Fibroblast of skin of left quadriceps (primary cell): Measurements from ENCODE around the gene LRRC3C.
"Not testable (repeated sequence)": the region's sequence is repeated elsewhere in the genome, so short reads cannot be mapped to it uniquely, and the experiment has no call there.

Source experiments
- DNase-seq, 2 experiments: peaks; one replicate each; pipeline ENCODE4 v3.0.0-alpha.2; 2013; ENCODE audit warnings: low read depth in 2 of 2

Gene LRRC3C

DNA sequence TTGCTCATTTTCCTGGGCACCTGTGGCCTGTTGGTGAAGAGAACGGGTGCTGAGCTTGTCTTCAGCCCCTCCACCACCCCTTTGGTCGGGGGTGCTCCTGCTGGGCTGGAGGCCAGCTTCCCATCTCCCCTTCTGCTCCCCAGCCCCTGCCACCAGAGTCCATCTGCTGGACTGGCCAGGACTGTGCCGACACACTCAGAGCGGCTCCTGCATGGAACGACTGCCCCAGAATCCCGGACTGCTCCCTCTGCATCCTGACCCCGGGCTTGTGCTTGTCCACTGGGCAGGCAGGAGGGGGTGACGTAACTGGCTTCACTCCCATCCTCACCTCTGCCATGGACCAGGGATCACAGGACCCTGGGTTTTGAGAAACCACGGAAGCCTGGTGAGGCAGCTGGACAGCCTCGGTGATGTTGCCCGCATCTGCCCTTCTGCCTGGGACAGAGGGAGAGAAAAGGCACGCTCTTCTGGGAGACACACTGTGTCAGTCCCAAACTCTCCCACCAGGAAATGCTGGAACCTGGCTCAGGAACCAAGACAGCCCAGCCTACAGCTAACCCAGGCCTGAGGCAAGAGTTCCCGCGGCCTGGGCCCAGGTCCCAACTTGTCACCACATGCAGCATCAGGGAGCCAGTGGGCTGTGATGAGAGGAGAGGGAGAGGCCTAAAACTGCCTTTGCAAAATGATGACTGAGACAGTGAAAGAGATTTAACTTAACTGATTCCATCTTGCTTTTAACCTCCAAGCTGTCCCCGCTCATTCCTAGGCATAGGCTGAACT is 19.2 kb downstream of the LRRC3C start:
- DNase-seq, result no peak

DNA sequence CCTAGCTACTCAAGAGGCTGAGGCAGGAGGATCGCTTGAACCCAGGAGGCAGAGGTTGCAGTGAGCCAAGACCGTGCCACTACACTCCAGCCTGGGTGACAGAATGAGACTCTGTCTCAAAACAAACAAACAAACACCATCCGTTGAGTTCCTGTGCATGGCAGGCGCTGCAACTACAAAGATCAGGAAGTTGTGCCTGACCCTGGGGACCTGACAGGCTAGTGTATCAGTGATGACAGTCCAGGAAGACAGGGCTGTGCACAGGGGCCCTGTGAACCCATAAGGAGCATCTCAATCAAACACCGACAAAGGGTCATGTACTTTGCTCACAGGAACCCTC is 20.9 kb downstream of the LRRC3C start:
- DNase-seq, result not testable (repeated sequence)

DNA sequence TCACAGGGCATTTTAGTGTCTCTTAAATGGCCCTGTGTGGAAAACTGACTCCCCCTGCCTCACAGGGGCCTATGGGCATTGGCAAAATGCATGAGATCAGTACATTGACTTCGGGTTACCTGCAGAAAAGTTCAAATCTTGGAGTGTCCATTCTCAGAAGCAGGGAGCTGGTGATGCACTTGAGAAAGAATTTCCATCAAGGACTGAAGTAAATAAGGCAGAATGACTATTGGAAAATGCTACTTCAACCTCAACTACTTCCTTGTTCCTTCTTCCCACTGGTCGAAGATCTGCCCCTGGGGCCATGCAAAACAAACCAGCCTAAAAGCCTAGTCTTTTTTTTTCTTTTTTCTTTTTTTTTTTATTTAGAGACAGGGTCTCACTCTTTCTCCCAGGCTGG is 21.5 kb downstream of the LRRC3C start:
- no peak for DNase-seq

DNA sequence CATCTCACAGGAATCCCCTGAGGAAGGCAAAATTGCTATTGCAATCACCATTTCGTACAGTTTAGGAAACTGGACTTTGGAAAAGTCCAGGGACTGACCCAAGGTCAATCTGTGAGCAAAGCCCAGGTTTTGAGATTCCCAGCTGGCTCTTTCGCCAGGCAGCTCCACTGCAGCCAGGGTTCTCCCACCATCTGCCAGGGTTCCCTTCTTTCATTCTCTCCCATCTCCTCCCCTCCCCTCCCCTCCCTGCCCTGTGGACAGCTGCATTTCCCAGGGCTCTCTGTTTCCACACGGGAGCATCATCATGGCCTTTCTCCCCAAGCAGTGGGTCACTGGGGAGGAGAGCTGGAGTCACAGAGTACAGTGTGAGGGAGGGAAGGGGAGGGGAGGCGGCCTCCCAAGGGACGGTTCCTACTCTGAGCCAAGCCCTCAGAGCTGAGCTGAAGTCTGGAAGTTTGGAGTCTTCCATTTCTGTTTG is 23.4 kb downstream of the LRRC3C start:
- DNase-seq, result no peak

DNA sequence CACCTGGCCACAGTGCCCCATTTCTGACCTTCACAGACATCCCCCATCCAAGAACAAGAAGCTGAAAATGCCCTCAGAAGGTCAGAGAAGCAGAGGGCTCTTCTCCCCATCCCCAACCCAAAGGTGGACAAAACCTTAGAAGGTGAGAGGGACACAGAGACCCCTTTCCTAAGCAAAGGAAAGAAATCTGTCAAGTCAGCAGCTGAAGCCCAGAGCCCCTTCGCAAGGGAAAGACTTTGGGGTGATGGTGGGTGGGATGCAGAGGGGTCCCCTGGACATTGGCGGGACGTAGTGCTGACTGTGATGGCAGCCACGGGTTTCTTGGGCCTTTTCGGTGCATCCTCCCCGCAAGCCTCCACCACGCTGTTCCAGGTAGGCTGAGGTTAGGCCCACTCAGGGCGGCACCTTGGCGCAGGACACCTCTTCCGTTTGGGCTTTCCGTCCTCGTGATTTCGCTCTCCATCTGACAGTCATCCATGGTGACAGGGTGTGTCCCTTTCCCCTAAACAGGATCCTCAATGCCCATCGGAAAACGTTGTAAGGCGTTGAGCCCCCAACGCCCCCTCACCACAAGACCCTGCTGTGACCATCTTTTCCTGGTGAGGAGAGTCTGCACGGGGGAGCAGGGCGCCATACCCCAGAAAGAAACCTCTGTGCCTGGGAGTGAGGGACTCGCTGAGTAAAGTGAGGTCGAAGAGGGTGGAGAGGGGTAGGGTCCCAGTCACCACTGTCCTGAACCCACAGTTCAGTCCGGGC is 24.6 kb downstream of the LRRC3C start:
- DNase-seq, result no peak

DNA sequence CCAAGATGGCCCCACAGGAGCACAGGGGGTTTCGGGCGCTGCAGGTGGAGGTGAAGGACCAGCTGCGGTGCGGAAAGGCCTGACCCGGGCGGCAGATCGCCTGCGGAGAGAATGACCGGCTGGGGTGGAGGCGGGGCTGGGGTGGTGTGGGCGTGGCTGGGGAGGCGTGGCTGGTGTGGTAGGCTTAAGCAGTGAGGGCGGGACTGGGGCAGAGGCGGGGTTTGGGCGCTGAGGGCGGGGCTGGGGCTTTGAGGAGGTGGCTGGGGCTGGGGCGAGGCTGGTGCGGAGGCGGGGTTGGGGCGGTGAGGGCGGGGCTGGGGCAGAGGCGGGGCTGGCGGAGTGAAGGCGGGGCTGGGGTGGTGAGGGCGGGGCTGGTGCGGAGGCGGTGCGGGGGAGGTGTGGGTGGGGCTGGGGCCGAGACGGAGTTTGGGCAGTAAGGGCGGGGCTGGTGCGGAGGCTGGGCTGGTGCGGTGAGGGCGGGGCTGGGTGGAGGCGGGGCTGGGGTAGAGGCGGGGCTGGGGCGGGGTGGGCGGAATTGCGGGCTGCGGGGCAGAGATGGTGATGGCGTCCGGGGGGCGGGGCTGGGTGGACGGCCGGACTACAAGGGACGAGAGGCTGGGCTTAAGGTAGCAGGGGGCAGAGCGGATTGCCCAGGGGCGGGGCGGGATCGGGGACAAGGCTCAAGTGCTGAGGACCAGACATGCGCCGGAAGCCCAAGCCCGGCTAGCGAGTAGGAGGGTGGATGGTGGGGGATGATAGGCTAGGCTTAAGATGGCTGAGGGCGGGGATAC is 25.3 kb downstream of the LRRC3C start:
- peak; percentile 84 for DNase-seq

DNA sequence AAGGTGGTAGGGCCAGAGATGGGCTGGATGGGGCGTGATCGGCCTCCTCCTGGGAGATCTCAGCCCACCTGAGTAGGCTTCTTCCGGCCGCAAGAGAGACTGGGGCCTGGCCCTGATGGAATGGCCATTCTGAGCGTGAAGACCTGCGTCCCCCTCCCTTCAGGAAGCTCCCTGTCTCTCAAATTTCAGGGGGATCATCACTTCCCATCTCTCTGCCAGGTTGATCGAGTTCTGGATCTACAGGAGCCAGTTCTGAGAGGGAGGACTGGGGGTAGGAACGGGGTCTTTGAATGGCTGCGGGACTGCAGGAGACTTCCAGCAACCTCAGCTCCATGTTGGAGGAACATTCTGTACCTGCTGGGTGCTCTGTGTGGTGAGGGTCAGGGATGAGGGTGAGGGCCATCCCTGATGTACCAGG is 25.9 kb downstream of the LRRC3C start:
- DNase-seq, result no peak

DNA sequence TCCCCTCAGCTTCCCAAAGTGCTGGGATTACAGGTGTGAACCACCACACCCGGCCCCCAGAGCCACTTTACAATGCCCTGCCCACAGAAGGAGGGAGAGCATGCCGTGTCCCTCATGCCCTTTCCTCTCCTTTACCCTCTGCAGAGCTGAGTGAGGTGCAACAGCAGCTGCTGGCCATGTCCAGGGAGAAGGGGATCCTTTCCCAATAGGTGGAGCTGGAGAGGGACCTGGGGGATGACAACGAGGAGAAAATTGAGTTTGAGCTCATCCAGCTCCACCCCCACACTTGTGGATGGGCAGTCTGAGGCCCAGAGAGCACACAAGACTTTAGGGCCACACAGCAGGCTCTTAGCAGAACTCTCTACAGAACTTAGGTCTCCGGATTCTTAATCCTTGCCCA is 27.3 kb downstream of the LRRC3C start:
- DNase-seq, result no peak

DNA sequence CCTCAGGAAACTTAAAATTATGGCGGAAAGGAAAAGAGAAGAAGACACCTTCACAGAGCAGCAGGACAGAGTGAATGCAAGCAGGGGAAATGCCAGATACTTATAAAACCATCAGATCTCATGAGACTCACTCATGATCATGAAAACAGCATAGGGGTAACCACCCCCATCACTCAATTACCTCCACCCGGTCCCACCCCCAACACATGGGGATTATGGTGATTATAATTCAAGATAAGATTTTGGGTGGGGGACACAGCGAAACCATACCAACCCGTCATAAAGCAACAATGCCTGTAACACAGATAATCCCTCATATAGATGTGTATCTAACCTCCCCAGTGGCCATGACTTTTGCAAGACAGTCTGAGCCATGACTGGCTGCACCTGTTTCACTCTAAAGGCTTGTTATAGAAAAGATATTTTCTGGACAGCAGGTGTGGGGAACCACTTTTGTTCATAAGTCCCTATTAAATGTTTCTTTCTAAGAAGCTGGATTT is 28.2 kb downstream of the LRRC3C start:
- no peak for DNase-seq

DNA sequence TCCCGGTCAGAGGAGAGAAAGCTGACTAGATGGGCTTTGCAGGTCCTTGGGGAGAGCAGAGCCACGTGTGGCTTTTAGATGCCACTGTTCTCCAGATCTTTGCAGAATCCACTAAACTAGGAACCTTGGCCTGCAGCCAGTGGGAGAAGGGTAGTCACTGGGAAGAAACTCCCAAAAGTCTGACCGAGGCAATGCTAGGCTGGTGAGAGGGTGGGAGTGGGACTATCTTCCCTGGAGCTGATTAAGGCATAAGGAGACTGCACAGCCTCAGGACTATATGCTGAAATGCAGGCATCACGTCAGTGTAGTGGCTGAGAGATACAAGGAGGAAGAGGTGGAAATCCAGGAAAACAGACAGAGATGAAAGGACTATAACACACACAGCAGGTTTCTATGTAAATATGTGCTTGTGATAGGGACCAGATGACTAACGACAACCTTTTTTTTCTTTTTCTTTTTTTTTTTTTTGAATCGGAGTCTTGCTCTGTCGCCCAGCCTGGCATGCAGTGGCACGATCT is 33.1 kb downstream of the LRRC3C start:
- DNase-seq, result no peak

DNA sequence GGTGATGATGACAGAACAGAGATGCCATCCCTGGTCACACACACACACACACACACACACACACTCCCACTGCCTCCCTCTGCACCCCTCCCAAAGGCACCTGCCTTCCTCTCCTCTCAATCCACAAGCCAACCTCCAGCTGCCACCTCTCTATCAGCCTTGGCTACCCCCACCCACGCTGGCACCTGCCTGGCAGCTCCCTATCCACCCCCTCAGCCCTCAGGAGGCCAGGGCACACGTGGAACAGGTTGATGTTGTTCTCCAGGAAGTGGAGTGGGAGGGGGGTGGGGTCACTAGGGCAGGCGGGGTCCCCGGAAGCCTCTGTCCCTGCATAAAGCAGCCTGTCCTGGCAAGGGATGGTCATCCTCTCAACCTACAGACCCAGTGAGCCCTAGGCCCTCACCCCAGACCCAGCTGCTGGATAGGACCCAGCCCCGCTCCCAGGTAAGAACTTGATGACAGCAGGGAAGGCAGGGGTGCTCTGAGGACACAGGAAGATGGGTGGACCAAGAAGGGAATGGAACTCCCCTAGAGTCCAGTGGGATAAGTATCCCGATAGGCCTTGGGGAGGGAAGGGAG is 35.2 kb downstream of the LRRC3C start, which contains the start of gene GSDMA:
TSS of gene GSDMA (plus strand) at position 363 of the 579 bp plus-strand sequence. CDS start 2,684 bp downstream, outside the sequence.
- no peak for DNase-seq

DNA sequence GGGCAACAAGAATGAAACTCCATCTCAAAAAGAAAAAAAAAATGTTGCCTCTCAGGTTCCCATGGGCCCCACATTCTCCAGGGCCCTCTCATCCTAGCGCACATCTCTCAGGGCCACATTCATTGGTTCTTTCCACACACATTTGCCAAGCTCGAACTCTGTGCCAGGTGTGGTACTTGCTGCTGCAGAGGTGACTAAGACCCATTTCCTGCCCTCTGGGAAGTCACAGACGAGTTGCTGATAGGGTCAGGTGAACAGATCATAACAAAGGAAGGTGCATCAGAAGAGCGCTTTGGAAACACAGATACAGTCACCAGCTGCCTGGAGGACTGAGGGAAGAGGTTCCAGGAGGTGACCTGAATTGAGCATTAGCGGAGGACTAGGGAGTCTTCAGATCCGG is 36.3 kb downstream of the LRRC3C start:
- no peak for DNase-seq

DNA sequence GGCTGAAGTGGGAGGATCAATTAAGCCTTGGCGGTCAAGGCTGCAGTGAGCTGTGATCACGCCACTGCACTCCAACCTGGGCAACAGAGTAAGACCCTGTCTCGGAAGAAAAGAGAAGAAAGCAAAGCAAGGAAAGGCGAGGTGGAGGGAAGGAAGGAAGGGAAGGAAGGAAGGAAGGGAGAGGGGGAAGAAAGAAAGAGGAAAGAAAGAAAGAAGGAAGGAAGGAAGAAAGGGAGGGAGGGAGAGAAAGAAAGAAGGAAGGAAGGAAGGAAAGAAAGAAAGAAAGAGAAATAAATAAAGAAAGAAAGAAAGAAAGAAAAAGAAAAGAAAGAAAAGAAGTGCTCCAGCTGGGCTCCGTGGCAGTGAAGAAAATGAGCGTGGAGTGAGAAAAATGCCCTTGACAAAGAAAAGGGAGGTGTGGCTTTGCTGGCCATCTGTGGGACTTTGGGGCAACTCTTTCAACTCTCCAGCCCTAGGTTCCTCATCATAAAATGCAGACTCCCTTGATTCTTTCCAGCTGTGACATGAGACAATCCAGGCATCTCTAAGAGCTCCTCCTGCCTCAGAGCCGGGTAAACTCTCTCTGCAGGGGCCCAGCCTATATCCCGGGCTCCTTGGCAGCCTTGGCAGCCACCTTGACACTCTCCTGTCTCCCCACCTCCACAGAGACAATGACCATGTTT is 37.6 kb downstream of the LRRC3C start:
- DNase-seq, result no peak

DNA sequence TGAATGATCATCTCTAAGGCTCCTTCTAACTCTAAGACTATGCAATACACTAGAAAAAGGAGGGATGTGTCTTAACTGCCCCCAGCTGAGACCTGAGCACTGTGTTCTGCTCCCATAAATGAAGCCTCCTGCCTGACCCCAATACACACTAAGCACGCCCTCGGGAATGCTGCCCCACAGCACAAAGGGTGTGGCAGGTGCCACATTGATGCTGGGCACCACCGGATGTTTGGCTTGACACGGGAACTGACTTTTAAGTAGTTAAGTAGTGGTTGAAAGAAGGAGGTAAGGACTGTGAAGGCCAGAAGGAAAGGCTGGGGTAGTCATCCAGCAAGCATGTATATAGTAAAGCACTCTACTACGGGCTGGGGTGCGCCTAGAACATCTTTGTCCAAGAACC is 39.2 kb downstream of the LRRC3C start:
- DNase-seq, result no peak

DNA sequence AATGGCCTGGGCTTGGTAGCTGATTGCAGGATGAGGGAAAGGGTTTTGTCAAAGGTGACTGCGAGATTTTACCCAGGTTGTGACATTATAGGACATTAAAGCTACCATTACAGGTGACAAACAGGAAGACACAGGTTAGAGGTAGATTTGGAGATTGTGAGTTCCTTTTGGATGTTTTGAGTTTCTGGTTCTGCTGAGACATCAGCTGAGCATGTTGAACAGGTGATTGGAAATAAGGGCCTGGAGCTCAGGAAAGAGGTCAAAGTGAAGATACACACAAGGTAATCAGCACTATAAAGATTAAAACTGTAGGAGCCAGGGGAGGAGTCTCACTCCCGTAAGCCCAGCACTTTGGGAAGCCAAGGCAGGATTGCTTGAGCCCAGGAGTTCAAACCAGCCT is 41.2 kb downstream of the LRRC3C start:
- no peak for DNase-seq

DNA sequence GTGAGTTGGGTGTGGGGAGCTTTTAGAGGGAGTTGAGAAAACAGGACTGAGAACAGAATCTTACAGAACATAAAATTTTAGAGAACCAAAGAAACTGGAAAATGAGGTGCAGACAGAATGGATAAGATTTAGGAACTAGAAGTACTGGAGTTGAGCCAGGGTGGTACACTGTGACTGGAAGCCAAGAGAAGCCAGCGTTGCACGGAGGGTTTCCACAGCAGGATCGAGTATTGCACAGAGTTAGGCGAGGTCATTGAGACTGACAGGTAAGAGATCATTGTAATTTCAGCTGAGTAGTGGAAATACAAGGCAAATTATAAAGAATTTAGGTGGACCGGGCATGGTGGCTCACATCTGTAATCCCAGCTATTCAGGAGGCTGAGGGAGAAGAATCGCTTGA is 41.8 kb downstream of the LRRC3C start:
- DNase-seq, result no peak

DNA sequence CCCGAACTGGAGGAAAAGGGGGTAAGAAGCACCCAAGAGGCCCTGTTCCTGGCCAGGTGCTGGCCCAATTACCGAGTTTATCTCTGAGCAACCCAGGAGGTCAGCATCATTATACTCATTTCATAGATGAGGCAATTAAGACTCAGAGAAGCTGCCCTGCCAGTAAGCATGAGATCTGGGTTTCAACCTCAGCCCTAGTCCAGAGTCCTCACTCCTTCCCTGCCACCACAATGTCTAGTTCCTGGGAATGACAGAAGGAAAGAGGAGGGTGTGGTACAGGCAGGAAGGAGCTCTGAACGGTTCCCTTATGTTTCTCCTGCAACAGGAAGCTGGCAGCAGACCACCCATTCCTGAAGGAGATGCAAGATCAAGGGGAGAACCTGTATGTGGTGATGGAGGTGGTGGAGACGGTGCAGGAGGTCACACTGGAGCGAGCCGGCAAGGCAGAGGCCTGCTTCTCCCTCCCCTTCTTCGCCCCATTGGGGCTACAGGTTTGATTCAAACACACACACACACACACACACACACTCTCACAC is 42.7 kb downstream of the LRRC3C start:
- DNase-seq, result no peak

DNA sequence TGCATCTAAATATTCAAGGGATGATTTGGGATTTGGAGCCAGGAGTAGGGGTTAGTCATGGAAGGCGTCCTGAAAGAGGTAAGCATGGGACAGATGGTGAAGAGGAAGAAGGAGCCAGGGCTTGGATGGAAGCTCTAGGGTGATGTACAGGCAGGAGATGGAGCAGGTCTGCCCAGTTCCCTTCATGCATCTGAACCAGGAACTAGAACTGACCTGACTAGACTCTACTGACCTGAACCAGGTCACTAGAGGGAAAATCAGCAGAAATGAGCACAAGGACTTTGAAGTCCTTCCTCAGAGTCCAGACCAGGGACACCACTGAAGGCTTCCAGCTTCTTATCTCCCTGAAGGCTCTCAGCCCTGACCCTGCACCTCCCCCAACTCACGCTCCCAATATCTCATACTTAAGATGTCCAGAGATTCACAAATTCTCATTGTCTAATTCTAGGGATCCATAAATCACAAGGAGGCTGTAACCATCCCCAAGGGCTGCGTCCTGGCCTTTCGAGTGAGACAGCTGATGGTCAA is 43.6 kb downstream of the LRRC3C start:
- no peak for DNase-seq

DNA sequence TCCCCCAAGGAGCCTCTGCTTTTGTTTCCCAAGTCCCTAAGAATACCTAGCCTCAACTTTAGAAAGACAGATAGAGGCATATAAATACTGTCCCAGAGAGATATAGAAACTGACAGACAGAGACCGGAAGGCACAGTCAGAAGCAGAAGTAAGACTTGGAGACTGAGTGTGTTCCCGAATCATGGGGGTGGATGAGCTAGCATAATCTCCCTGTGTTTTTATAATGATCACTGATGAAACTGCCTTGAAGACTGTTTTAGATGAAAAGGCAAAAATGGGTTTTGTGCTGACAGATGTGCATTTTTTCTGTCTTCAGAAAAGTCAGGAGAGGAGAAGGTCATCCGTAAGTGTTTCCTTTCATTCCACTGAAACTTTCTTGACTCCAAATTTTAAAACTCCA is 44.7 kb downstream of the LRRC3C start:
- DNase-seq, result no peak

DNA sequence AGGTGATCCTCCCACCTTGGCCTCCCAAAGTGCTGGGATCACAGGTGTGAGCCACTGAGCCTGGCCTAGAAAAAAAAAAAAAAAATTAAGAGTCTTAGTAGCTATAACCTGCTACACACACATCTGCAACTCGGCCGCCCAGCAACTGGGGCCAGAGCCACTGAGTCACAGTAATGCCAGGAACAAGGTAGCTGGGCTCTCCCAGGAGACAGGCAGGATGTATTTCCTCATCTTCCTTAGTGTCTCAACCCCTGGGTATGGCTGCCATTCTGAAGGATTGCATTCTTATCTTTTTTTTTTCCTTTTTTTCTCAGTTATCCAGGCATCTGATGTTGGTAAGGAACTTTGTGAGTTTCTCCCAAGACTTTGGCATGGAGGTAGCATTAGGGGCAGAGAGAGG is 46.0 kb downstream of the LRRC3C start:
- DNase-seq, result no peak
